C4-2B (cell line): ENCODE data around the gene FAM13C.

Experiments used
- ZFX ChIP-seq: fragments of 450-650 bp; IDR thresholded peaks from 2 replicates; pipeline ENCODE4 v1.6.1; 2017
- TF ChIP-seq, protein P1 (sequence below): fragments of 450-650 bp; conservative IDR thresholded peaks from 2 replicates; pipeline ENCODE4 v1.5.1; 2017; ENCODE audit warnings: mild to moderate bottlenecking

DNA sequence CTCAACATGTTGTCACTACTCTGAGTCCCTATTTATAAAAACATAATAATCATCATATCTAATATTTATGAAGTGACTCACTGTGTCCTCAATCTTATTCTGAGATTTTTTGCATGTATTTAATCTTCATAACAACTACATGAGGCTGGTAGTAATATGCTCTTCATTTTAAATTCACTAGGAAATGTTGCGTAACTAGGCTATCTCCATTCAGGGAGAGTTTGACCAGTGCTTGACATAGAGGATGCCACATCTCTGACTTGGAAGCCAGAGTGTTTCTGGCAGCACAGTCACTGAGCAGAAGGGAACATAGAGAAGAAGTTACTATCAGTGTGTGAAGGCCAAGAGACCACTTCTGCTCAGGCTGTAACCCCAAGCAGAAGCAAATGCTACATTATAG lies 88.9 kb downstream of the FAM13C start:
- TF ChIP-seq, protein P1, sequence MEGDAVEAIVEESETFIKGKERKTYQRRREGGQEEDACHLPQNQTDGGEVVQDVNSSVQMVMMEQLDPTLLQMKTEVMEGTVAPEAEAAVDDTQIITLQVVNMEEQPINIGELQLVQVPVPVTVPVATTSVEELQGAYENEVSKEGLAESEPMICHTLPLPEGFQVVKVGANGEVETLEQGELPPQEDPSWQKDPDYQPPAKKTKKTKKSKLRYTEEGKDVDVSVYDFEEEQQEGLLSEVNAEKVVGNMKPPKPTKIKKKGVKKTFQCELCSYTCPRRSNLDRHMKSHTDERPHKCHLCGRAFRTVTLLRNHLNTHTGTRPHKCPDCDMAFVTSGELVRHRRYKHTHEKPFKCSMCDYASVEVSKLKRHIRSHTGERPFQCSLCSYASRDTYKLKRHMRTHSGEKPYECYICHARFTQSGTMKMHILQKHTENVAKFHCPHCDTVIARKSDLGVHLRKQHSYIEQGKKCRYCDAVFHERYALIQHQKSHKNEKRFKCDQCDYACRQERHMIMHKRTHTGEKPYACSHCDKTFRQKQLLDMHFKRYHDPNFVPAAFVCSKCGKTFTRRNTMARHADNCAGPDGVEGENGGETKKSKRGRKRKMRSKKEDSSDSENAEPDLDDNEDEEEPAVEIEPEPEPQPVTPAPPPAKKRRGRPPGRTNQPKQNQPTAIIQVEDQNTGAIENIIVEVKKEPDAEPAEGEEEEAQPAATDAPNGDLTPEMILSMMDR = no peak
- no peak for TF ChIP-seq ZFX
